NCI-H146 treated with DMSO at 0.1 percent for 48 hours (cell line): Measurements from ENCODE around the gene GADL1.

Experiments
- DNase-seq: peaks from one replicate; lab custom pipeline; 2025; ENCODE audit not compliant: unreplicated experiment; lab: John Stamatoyannopoulos, UW

The GADL1 gene

DNA sequence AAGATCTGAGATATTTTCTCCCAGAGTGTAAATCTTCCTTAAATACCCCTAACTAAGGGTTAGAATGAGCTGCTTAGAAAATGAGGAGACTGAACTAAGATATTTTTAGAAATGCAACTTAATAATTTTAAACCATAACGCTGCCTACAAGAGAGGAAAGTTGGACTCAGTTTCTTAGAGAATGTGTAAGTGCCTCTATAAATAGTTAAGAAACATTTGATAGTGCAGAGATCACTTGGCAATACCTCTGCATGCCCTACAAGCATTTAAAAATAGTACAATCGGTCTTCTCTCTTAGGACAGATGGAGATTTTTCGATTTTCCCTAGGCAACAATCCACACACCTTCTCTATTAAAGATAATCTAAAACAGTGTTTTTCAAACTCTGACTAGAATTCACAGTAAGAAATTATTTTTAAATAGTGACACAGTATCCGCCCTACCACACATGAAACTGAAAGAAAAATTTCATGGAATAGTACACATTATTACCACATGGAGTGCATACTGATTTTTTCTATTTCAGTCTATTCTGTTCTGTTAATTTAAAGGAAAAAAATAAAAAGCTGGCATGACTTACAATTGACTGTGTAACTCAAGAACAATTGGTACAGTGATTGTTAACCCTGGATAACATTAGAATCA, 83.2 kb downstream of the GADL1 start:
- no peak for DNase-seq

DNA sequence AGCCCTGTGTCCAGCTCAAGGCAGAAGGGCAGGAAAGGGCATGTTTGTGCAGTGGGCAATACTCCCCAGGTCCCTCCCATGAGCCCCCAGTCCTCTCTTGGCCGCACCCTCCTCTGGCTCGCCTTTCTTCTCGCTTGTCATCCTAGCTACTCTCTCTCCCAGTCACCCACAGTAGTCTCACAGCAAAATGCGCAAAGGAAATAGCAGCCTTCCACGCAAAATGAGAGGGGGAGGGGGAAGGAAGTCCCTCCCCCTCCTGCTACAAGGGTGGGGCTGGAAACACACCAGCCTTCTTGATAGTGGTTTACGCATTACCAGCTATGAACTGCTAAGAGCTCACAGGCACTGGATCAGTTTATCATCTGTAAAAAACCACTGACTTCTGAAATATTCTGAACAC, 83.8 kb downstream of the GADL1 start:
- no peak for DNase-seq

DNA sequence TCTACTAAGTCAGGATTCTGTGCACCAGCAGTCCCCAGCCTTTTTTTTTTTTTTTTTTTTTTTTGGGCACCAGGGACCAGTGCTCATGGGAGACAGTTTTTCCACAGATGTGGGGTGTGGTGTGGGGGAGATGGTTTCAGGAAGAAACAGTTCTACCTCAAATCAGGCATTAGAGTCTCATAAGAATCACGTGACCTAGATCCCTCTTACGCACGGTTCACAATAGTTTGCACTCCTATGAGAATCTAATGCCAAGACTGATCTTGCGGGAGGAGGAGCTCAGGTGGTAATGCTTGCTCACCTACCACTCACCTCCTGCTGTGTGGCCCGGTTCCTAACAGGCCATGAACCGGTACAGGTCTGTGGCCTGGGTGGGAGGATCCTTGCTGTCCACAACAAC, 88.8 kb downstream of the GADL1 start:
- no peak for DNase-seq

DNA sequence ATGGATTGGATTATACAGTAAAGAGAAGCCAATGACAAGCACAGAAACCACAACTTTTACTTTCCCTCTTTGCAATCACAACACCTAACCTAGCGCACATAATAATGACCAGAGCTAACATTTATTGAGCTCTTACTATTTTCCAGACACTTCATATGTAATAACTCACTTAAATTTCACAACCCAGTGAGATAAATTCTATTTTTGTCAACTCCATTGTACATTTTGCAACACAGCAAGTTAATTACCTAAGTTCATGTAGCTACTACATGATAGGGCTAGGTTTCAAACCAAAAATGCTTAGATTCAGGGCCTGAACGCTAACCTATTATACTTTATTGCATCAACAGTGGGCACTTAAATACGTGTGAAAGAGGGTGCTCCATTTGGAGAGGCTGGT, 89.5 kb downstream of the GADL1 start:
- DNase-seq: no peak

DNA sequence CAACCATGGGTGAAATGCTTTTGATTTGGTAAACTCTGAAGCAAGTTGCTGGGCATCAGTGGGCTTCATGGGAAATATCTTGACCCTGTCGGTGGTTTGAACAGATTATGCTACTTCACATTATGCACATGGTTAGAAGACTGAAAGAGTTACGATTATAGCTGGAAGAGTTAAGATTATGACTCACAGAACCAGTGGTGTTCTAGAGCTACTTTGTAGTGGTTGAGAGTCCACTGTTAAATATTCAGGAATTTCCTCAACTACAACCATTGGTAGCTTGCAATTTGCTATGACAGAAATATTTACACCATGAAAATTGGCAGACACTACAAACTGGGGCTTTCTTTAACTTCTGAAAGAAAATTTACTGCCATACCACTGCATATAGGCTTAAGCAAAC, 99.3 kb downstream of the GADL1 start:
- DNase-seq: no peak

DNA sequence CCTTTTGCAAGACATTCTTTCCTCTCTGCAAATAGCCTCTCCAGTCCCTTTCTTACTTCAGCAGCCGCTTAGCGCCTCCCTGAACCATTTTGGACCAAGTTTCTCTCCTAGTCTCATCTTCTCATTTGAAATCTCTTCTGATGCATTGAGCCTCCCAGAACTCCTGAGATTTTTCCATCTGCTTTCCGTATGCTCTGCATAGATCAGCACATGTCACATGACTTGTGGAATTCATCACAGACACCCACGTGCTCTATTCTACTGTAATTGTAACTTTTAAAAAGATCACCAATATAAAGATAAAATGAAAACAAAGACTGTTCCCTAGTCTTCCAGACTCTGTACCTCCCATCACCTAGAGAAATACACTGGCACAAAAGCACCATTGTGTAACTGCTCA, 100.7 kb downstream of the GADL1 start:
- DNase-seq: no peak

DNA sequence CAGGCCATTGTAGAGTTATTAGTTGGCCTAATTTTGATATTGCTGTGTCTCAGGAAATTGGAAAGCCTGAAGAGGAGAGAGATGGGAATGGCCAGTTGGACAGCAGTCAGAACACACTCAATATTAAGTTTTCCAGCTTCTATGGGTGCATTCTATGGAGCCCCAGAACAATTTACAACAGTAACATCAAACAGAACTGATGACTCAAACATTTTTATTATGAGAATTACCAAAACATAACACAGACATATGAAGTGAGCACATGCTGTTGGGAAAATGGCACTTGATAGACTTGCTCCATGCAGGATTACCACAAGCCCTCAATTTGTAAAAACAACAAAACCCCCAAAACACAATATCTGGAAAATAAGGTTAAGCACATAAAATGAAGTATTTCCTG, 104.3 kb downstream of the GADL1 start:
- DNase-seq: no peak

DNA sequence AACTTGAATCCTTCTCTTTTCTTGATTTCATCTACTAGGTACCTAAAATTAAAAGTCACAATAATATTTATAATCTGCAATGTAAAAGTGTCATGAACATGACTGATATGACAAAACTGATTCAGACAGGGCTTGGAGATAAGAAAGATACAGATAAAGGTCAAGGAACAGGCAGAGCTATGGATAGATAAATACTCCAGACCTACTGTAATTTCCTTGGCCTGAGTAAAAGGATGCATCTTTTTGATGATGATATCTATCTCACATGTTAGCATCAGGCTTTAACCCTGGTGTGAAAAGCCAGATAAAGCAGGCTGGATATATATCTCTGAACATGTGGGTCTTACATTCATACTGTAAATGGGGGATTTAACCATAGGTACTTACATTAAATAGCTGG, 108.1 kb downstream of the GADL1 start:
- no peak for DNase-seq

DNA sequence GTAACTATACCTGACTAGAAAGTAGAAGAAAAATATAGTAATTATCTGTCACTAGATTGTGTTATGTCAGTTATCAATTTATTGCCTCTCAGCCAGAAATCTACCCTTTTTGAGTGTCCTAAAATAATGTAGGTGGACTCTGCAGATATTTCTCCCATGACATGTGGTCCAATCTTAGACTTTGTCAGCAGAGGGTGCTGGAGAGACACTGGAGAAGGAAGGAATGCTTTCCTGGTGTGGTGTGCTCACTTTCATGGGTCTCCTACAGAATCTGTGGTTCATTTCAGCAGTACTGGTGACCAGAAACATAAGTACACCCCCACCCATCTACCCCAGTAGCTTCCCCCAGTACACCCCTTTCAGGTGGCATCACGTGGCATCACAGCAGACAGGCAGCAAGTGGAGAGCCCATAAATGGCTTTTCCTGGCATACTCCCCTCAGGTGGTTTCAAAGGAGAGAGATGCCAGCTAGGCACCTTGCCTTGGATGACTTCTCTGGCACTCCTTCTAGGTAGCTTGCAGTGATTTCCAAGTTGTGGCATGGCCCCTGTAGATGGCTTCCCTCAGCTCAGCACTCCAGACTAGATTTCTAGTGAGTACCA, 114.7 kb downstream of the GADL1 start:
- peak; percentile 2 for DNase-seq

DNA sequence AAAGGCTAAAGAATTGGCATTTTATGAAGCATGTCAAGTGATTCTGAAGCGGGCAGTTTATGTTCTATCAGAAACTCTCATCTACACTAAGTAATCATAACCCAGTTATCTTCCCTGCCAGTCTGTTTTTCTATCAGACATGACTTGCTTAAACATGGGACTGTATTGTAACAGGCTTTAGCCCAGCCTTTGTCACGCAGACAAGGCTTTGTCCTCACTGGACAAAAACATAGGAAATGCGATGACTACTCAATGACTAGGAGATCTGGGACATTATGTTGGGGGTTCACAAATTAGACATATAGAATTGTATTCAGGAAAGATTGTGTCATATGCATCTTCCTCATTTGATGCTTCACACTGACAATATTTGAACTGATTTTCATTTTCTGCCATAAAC, 115.5 kb downstream of the GADL1 start:
- no peak for DNase-seq

DNA sequence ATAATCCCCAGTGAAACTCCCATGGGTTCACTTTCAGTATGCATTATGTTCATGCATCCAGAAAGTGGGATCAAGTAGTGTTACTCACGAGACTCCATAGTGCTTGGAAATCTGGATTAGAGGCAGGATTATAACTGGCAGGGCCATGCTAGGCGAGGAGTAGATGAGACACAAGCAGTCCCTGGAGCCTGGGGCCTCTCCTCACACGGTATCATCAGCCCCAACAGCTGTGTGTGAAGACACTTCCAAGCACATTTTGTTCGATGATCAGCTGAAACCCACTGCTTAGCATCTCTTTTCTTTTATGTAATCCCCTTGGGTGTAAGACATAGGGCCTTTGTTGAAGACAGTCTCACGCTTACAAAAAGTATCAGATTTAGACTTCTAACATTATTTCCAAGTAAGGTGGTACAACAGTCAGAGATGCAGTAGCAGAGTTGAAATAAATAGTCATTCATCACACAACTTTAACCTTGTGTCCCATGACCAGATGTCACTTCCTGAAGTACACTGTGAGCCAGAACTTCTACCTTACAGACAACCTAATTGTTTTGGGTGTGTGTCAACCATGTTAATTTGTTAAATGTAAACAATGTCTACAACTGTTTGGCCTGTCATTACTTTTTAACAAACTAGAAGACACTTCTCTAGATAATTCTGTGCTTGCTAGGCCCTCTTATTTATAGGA, 116.9 kb downstream of the GADL1 start:
- DNase-seq: no peak

DNA sequence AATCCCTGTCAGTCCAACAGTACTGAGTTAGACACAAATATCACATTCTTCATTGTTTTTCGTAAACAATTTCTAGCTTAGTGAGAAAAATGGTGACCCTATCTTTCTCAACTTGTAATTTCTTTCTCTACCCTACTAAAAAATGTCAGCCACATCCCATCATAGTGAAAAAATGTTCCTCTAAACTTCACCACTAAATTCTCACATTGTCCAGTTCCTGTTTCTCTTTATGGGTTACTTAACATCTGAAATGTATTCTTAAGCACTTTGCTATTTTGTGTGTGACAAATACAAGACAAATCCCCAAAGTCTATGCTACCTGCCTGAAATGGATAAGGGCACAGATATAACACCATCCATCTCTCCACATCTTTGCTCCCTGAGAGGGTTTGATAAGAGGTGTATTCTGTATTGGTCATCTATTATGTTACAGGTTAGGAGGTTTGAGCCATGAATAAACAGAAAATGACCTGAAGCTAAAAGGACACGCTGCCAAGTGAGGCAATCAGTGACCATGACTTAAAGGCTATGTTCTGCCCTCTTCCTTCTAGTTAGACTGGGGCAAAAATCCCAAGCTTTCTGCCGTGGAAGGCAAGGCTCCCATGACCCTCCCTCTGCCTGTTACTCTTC, 118.2 kb downstream of the GADL1 start:
- DNase-seq: no peak

DNA sequence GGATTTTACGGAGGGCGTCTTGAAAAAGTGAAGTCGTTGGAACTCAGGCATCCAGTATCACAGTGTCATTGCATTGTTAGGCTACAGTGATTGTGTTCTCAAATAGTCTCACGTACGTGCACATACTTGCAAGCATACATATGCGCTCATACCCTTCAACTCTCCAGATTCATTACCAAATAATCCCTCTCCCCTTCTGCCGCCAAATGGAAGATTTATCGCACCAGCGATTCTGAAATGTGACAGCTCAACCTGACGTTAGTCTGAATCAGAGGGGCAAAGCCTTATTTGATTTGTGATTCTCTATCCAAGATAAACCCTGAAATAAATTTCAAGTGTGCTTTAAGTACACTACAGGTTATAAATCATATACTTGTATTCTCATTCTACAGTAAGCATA, 119.4 kb downstream of the GADL1 start:
- DNase-seq: no peak

DNA sequence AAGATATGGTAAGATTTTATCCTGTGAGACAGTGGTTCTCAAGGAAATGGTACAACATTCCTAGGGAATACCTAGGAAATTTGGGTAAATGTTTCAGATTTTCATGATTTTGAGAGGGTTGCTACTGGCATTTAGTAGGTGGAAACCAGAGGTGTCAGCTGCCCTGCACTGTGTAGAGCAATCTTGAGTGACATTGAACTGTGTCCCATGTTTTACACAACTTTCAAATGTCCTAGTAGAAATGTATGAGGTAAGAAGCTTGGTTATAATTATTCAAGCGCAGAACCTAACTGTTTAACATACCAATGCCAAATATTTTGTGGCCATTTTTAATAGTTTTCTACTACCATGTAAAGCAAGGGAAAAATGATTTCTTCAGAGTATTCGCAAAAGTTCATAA, 120.4 kb downstream of the GADL1 start:
- DNase-seq: no peak

DNA sequence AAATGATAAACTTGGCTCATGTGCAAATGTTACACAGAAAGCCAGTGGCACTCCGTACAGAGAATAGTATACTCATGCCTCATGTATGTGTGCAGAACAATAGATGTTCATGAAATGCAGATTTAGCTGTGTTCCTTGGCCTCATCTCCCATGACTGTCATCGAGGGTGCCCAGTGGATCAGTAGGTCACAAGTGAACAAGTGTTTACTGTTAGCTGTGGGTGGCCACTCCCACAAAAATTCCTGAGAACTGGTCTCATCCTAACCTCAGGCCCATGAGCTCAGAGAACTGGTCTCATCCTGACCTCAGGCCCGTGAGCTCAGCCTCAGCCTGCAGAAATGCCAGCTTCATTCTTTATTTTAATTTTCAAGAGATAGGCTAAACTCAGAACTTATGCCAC, 124.1 kb downstream of the GADL1 start:
- no peak for DNase-seq

DNA sequence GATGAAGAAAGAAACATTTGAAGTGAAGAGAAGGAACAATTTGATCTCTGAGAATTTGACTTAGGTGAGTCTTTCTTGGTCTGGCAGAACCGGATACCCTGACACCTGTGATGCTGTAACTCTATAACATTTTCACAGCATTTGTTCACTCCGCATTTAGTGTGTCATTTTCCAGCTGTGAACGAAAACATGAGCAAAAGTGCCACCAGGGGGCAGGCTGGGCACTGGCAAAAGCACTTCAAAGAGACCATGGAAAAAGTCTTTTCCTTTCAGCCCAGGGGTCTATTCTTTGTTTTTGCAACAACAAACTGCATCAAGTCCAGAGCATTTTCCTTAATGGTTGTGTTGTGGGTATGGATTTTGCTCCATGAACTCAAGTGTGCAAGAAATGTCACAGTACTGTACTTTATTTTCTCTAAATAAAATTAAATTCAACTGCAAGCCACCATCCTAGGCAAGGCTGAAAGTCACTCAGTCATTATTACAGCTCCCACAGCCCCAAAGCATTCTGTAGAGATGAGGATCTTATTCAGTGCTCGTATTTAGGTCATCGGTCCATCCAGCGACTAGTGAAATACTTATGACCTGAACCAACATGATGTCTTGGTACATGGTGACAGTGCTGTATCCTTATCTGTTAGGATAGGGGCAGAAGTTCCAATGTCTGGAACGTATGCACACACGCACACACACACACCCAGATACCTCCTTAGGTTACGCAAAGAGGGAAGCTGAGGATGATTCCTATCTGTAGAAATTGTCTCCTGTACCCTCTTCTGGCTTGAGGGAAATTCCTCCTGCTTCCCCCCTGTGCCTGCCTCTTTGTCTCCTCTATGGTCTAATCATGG, 125.5 kb downstream of the GADL1 start:
- DNase-seq: peak; percentile 10

DNA sequence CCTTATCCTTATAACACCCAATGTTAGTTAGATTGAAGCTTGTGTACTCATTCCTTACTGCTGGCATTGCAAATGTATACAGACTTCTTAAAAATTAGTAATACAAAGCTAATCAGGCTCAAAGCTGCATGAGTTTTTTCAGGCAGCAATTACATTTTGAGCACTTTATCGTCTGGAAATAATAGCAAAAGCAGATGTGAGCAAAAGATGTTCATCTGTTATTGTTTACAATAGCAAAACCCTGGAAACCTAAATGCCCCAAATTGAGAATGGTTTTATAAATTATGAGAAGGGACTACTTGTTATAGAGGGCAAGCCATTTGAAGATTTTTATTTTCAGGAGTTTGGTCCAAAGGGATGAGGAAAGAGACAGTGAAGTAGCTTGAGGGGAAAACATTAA, 126.4 kb downstream of the GADL1 start:
- no peak for DNase-seq

DNA sequence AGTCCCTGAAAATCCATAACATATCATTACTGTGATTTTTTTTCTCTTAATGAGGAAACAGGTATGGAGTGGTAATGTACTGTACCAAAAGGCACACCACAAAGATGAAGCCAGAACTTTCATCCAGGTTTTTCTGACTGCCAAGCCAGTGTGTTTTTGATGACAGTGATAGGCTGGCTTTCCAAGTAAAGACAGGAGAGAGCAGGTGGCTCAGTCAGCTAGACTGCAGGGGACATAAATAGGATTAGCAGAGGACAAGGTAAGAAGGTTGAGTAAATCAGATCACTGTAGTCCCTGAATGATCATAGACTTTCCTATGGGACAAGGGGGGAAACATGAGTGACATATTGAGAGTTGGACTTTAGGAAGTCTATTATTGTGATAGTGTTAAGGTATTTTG, 127.9 kb downstream of the GADL1 start:
- no peak for DNase-seq

DNA sequence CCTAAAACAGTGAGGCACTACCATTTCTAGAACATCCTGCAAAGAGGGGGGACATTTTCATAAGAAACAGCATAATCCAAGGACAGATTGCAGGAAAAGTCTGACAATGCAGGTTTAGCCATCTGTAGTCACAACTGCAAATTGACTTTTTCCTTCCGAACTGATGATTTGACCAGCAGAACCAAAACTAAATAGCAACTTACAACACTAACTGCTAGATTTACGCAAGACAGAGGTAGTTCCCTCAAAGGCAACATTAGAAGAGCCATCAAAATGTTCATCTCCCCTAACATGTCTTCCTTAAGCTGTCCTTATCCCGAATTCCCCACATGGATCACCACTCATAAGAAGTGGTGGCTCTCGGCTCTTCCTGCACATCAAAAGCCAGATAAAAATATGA, 129.6 kb downstream of the GADL1 start:
- no peak for DNase-seq

DNA sequence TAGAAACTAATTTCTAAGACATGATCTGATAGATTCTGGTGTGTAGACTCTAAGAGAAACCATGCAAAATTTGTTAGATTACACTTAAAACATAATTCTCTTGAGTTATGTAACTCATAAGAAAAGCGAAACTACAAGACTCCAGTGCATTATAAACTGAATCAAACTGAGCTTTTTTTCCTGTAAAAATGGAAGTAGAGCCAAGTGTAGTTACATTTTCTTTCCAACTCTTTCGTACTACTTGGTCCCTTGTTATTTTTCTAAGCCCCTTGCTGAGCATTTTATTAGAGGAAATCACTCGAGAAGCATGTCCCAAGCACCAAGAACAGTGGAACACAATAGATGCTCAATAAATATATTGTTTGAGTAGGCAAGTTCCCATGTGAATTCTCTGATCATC, 130.2 kb downstream of the GADL1 start:
- DNase-seq: no peak

DNA sequence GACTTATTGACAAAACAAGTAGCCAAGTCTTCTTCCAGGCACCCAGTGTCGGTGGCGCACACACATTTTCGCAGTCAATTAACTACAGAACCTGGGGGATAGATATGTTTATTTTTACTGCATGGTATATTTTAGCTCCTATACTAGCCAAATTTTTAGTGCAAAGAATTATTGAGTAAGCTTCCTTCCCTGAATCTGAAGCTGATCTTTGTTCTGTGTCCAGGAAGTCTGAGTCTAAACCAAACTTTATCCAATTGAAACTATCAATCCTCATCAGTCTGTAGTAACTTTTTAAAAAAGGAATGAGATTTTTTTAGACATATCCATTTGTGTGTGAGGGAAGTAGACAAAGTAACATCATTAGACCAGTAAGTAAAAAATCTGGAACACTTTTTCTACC, 133.1 kb downstream of the GADL1 start:
- no peak for DNase-seq
